ENCODE measurements around the gene LHX2. TPM values are rescaled to one million over a fixed set of nuclear protein-coding genes. Genes with fewer than 3 reads are reported as not detected.

LHX2 gene
- total and polyA plus RNA-seq, 2 experiments from 2014 or later = not detected

- Histone ChIP-seq H3K27ac (no peak overlapping the region), H4K20me1 (ENCODE audit: insufficient read depth) (no peaks in the 10 kb centered on the region), H3F3A (ENCODE audit: insufficient read depth) (no peaks in the 10 kb centered on the region), H3K79me2 (ENCODE audit: insufficient read depth) (no peaks in the 10 kb centered on the region), H3K9me3 (ENCODE audit: low read depth) (no peaks in the 10 kb centered on the region), H3K4me3 (peak overlapping the region; percentile 71), H3K27me3 (replicated peaks; ENCODE audit: insufficient read depth) (peaks cover 68% of the 10 kb centered on the region), H3K4me1 (ENCODE audit: insufficient read depth) (no peaks in the 10 kb centered on the region), H3K9me2 (ENCODE audit: insufficient read depth) (no peaks in the 10 kb centered on the region), H3K9ac (no peak overlapping the region), H3K4me2 (ENCODE audit: unreplicated experiment) (peak overlapping the region; percentile 86), H2AFZ (peak overlapping the region; percentile 72), H3K36me3 (ENCODE audit: low read depth) (no peaks in the 10 kb centered on the region)
- in situ Hi-C loops (cut with MboI) = no loop called here
- 18 to 20% methylated on average over 34 of the region's 34 CpGs for WGBS, 2 experiments (ENCODE audit: low coverage in 1 of 2, low lambda C conversion rate in 2 of 2, missing lambda C conversion rate in 2 of 2)
- TF ChIP-seq EZH2 (IDR thresholded peaks at IDR 0.05; ENCODE audit: insufficient read depth, poor library complexity, severe bottlenecking) = peak; percentile 41
- 0 out of 2 replicates have a peak, but pooled peaks have one; percentile 24 for TF ChIP-seq EZH2phosphoT487 (IDR thresholded peaks at IDR 0.05; ENCODE audit: insufficient read depth, low read depth)
- DNase-seq = peak; percentile 67
Observed at GRCh38 chr9:124010665-124011321, 775 bp upstream of the LHX2 start.

DNA sequence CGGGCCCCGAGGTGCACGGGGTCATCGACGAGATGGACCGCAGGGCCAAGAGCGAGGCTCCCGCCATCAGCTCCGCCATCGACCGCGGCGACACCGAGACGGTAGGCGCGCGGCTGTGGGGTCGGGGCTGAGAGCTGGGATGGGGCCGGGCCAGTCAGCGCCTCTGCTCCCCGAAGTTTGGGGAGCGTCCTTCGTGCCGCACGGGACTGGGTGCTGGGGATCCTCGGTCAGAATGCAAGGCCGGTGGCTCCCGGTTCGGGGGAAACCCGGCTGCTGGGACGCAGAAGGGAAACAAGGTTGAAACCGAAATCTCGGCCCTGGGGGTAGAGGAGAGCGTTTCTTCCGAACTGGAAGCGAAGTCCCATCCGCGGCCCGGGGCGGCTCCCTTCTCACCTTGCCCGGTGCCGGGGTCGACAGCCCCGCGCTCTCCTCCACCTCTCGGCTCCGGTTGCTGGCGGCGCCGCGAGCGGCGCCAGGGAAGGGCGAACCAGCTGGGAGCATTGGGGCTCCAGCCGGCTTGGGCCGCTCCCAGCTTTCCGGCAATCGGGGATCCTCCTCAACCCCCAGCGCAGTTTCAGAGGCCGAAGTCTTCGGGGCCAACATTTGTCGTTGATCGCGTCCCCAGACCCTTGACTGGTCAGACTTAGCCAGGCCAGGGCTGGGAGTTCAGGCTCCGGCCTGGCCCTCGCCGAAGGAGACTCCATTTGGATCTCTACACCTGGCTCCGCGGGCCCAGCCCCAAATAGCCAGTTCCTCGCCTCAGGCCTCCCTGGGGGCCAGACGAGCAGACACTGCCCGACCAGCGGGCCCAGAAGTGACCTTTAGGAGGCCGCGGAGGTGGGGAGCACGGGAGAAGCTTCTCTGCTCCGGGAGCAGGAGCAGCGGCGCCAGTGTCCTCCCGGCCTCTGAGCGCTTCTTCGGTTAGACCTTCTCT is 1.1 kb downstream of the LHX2 start:
- TF ChIP-seq EZH2phosphoT487 (IDR thresholded peaks at IDR 0.05; ENCODE audit: insufficient read depth, low read depth) = no peak
- TF ChIP-seq EZH2 (IDR thresholded peaks at IDR 0.05; ENCODE audit: insufficient read depth, poor library complexity, severe bottlenecking) = peak; percentile 11
- no peak overlapping the region for H3K9ac ChIP-seq
- no peaks in the 10 kb centered on the region for H4K20me1 ChIP-seq (ENCODE audit: insufficient read depth)
- no peaks in the 10 kb centered on the region for H3K4me1 ChIP-seq (ENCODE audit: insufficient read depth)
- 62 to 63% methylated on average over 67 to 69 of the region's 83 CpGs for WGBS, 2 experiments (ENCODE audit: low coverage in 1 of 2, low lambda C conversion rate in 2 of 2, missing lambda C conversion rate in 2 of 2)
- no peaks in the 10 kb centered on the region for H3K79me2 ChIP-seq (ENCODE audit: insufficient read depth)
- H3K9me2 ChIP-seq (ENCODE audit: insufficient read depth) = no peaks in the 10 kb centered on the region
- H3F3A ChIP-seq (ENCODE audit: insufficient read depth) = no peaks in the 10 kb centered on the region
- H3K9me3 ChIP-seq (ENCODE audit: low read depth) = no peaks in the 10 kb centered on the region
- no peaks in the 10 kb centered on the region for H3K36me3 ChIP-seq (ENCODE audit: low read depth)
- H2AFZ ChIP-seq = no peak overlapping the region
- H3K4me3 ChIP-seq = no peak overlapping the region
- no peak overlapping the region for H3K27ac ChIP-seq
- DNase-seq = no peak
- peaks cover 65% of the 10 kb centered on the region for H3K27me3 ChIP-seq (replicated peaks; ENCODE audit: insufficient read depth)
- H3K4me2 ChIP-seq (ENCODE audit: unreplicated experiment) = no peak overlapping the region
- in situ Hi-C loops (cut with MboI) = no loop called here

GRCh38 chr9:124013309-124014210 is 2.0 kb downstream of the LHX2 start:
- in situ Hi-C loops (cut with MboI) = no loop called here
- TF ChIP-seq EZH2phosphoT487 (IDR thresholded peaks at IDR 0.05; ENCODE audit: insufficient read depth, low read depth) (no peak), EZH2 (IDR thresholded peaks at IDR 0.05; ENCODE audit: insufficient read depth, poor library complexity, severe bottlenecking) (peak; percentile 27)
- H3K79me2 ChIP-seq (ENCODE audit: insufficient read depth) = no peaks in the 10 kb centered on the region
- H3K9me3 ChIP-seq (ENCODE audit: low read depth) = no peaks in the 10 kb centered on the region
- H4K20me1 ChIP-seq (ENCODE audit: insufficient read depth) = no peaks in the 10 kb centered on the region
- H3K9me2 ChIP-seq (ENCODE audit: insufficient read depth) = no peaks in the 10 kb centered on the region
- no peak overlapping the region for H3K4me3 ChIP-seq
- peaks cover 65% of the 10 kb centered on the region for H3K27me3 ChIP-seq (replicated peaks; ENCODE audit: insufficient read depth)
- H3K4me2 ChIP-seq (ENCODE audit: unreplicated experiment) = no peak overlapping the region
- no peak overlapping the region for H2AFZ ChIP-seq
- H3F3A ChIP-seq (ENCODE audit: insufficient read depth) = no peaks in the 10 kb centered on the region
- no peak overlapping the region for H3K9ac ChIP-seq
- 64 to 70% methylated on average over 31 to 40 of the region's 40 CpGs for WGBS, 2 experiments (ENCODE audit: low coverage in 1 of 2, low lambda C conversion rate in 2 of 2, missing lambda C conversion rate in 2 of 2)
- no peak for DNase-seq
- H3K36me3 ChIP-seq (ENCODE audit: low read depth) = no peaks in the 10 kb centered on the region
- H3K27ac ChIP-seq = no peak overlapping the region
- 0 out of 2 replicates have a peak, but pooled peaks cover 5% of the 10 kb centered on the region for H3K4me1 ChIP-seq (ENCODE audit: insufficient read depth)

Measured in GM23248 (cell line).